Peyer's patch (tissue), 4 donors: ENCODE measurements around the gene STAC.

ENCODE experiments used
- CTCF ChIP-seq, 6 experiments: fragments of 450-650 bp in 4 of 6; fragments of 200-600 bp in 2 of 6; sonication (generic) in 1 of 6; IDR thresholded peaks; one replicate each; pipeline ENCODE4 v1.5.1; 2017 to 2019; ENCODE audit warnings: antibody characterized with exemption in 6 of 6, mild to moderate bottlenecking in 3 of 6, moderate library complexity in 1 of 6
- POLR2A ChIP-seq, 2 donors: fragments of 450-650 bp; IDR thresholded peaks; one replicate each; pipeline ENCODE4 v1.5.1; 2017; ENCODE audit warnings: antibody characterized with exemption in 2 of 2, mild to moderate bottlenecking in 2 of 2, moderate library complexity in 2 of 2

- TF ChIP-seq CTCF (IDR thresholded peaks at IDR 0.05) (no peak), POLR2A (IDR thresholded peaks at IDR 0.05) (no peak)
These were observed 12.3 kb upstream of the STAC start for GRCh38 chr3:36367912-36368573.
